ENCODE results near the gene CDON.

- no peak for TF ChIP-seq CTCF (IDR thresholded peaks at IDR 0.05)
- no peak for TF ChIP-seq POLR2AphosphoS5 (IDR thresholded peaks at IDR 0.05)
- TF ChIP-seq POLR2A (IDR thresholded peaks at IDR 0.05), result no peak
- no peak for TF ChIP-seq EP300 (IDR thresholded peaks at IDR 0.05)
These were observed 33.4 kb downstream of the CDON start for GRCh38 chr11:126029237-126029636.
